ENCODE data around the gene ATP10A. TPM values are rescaled to one million over a fixed set of nuclear protein-coding genes. Genes with fewer than 3 reads are reported as not detected.

Gene ATP10A
- polyA plus RNA-seq, 1 of the 3 experiments (the other 2 are of a cell fraction), result not detected

DNA sequence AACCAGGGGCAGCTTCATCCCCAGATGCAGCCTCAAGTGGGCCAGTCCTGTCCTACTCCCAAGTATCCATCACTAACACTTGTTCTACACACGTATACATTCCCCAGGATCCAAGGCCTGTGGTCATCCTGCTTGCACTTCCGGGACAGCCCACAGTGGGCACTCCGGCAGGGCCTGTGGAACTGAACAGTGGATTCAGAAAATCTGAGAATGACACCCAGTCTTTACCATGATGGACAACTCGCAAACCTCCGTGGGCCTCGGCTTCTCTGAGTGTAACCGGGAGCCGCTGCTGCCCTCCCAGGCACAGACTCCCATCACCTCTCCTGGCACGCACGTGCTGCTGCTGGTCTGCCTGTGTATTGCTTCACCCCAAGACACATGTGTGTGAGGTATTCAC is 59.6 kb downstream of the ATP10A start:
- DNase-seq, result no peak

DNA sequence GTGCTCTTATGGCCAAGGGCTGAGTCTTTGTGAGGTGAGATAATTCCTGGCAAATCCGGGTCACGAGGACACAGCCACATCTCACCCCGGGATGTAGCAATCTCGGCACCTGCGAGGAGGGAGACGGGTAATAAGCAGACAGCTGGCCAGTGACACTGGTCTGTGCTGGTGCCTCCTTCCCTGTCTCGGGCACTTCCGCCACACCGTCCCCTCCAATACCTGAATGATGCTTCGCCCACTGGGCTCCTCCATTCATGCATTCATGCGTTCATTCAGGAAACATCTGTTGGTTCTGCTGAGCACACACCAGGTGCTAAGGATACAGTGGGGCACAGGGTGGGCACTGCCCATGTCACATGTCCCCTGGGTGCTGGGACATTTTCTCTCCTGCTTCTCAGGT is 60.1 kb downstream of the ATP10A start:
- no peak overlapping the region for H3K4me2 ChIP-seq
- H3K4me3 ChIP-seq (ENCODE audit: low read depth in 2 of 2, low read length in 1 of 2), result no peak overlapping the region
- no peak overlapping the region for H3K27ac ChIP-seq (ENCODE audit: low read depth in 2 of 2, low read length in 1 of 2)
- H3K27me3 ChIP-seq (ENCODE audit: insufficient read depth), result no peaks in the 10 kb centered on the region
- no peak for DNase-seq
- H3F3A ChIP-seq (replicated peaks; ENCODE audit: insufficient read depth), result no peaks in the 10 kb centered on the region
- CTCF ChIA-PET, result no interaction called here
- 78% methylated on average over 5 of the region's 11 CpGs for WGBS (ENCODE audit: low lambda C conversion rate)
- H3K9me2 ChIP-seq, result no peaks in the 10 kb centered on the region
- no peak overlapping the region for H2AFZ ChIP-seq (ENCODE audit: low read depth)
- peaks cover 0 to 14% of the 10 kb centered on the region in 2 experiments; a peak in 1 of 4 replicates for H3K4me1 ChIP-seq (ENCODE audit: control insufficient read depth in 1 of 2, insufficient read depth in 2 of 2, low read depth in 1 of 2, low read length in 1 of 2)
- no peaks in the 10 kb centered on the region for H4K20me1 ChIP-seq (ENCODE audit: insufficient read depth)
- no peaks in the 10 kb centered on the region for H3K36me3 ChIP-seq (replicated peaks in 1 of 2; ENCODE audit: control insufficient read depth in 1 of 2, insufficient read depth in 2 of 2, low read length in 1 of 2)
- no peak for TF ChIP-seq GABPA (IDR thresholded peaks at IDR 0.05; ENCODE audit: low read depth)
- no peak for TF ChIP-seq EP300 (IDR thresholded peaks at IDR 0.05; ENCODE audit: borderline replicate concordance in 1 of 2, low read depth in 1 of 2, low read length in 1 of 2)
- POLR2A ChIA-PET, result no interaction called here
- H3K9ac ChIP-seq, result no peak overlapping the region
- H3K79me2 ChIP-seq (ENCODE audit: insufficient read depth), result no peaks in the 10 kb centered on the region
- H3K9me3 ChIP-seq, result no peaks in the 10 kb centered on the region

More for the DNA sequence above, 59.6 kb downstream of the ATP10A start:
- H3F3A ChIP-seq (replicated peaks; ENCODE audit: insufficient read depth), result no peaks in the 10 kb centered on the region
- H3K9ac ChIP-seq, result no peak overlapping the region
- peaks cover 0 to 8% of the 10 kb centered on the region in 2 experiments; a peak in 1 of 4 replicates for H3K4me1 ChIP-seq (ENCODE audit: control insufficient read depth in 1 of 2, insufficient read depth in 2 of 2, low read depth in 1 of 2, low read length in 1 of 2)
- H3K4me3 ChIP-seq (ENCODE audit: low read depth in 2 of 2, low read length in 1 of 2), result no peak overlapping the region
- H3K4me2 ChIP-seq, result no peak overlapping the region
- no peaks in the 10 kb centered on the region for H4K20me1 ChIP-seq (ENCODE audit: insufficient read depth)
- H2AFZ ChIP-seq (ENCODE audit: low read depth), result no peak overlapping the region
- no peak for TF ChIP-seq JUND (IDR thresholded peaks at IDR 0.05)
- TF ChIP-seq, protein P1, sequence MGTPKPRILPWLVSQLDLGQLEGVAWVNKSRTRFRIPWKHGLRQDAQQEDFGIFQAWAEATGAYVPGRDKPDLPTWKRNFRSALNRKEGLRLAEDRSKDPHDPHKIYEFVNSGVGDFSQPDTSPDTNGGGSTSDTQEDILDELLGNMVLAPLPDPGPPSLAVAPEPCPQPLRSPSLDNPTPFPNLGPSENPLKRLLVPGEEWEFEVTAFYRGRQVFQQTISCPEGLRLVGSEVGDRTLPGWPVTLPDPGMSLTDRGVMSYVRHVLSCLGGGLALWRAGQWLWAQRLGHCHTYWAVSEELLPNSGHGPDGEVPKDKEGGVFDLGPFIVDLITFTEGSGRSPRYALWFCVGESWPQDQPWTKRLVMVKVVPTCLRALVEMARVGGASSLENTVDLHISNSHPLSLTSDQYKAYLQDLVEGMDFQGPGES (IDR thresholded peaks at IDR 0.05; ENCODE audit: low read depth, low read length), result no peak
- TF ChIP-seq, protein P2, sequence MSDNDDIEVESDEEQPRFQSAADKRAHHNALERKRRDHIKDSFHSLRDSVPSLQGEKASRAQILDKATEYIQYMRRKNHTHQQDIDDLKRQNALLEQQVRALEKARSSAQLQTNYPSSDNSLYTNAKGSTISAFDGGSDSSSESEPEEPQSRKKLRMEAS (IDR thresholded peaks at IDR 0.05; ENCODE audit: low read depth), result no peak
- TF ChIP-seq, protein P3, sequence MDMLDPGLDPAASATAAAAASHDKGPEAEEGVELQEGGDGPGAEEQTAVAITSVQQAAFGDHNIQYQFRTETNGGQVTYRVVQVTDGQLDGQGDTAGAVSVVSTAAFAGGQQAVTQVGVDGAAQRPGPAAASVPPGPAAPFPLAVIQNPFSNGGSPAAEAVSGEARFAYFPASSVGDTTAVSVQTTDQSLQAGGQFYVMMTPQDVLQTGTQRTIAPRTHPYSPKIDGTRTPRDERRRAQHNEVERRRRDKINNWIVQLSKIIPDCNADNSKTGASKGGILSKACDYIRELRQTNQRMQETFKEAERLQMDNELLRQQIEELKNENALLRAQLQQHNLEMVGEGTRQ (IDR thresholded peaks at IDR 0.05; ENCODE audit: borderline replicate concordance, low read depth, low read length), result no peak
- H3K9me3 ChIP-seq, result no peaks in the 10 kb centered on the region
- CTCF ChIA-PET, result no interaction called here
- H3K9me2 ChIP-seq, result no peaks in the 10 kb centered on the region
- H3K79me2 ChIP-seq (ENCODE audit: insufficient read depth), result no peaks in the 10 kb centered on the region
- H3K36me3 ChIP-seq (replicated peaks in 1 of 2; ENCODE audit: control insufficient read depth in 1 of 2, insufficient read depth in 2 of 2, low read length in 1 of 2), result no peaks in the 10 kb centered on the region
- 62% methylated on average over 7 of the region's 10 CpGs for WGBS (ENCODE audit: low lambda C conversion rate)
- POLR2A ChIA-PET, result no interaction called here
- H3K27me3 ChIP-seq (ENCODE audit: insufficient read depth), result no peaks in the 10 kb centered on the region
- no peak overlapping the region for H3K27ac ChIP-seq (ENCODE audit: low read depth in 2 of 2, low read length in 1 of 2)

DNA sequence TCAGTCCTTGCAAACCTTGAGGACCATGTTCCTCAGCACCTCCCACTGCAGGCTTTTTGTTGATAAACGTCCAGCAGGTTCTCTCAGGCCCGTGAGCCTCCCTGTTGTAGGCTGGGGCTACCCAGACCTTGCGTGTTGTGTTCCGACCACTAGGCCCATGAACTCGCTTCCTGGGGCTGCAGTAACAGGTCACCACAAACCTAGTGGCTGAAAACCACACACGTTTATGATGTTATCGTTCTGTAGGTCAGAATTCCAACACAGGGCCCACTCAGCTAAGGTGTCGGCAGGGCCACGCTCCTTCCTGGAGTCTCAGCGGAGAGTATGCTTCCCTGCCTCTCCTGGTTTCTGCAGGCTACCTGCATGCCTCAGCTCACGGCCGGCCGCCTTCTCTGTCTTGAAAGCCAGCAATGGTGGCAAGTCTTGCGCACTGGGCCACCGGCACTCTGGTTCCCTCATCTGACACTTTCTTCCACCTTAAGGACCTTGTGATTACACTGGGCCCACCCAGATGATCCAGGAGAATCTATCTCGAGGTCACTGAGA is 60.8 kb downstream of the ATP10A start:
- H3K27ac ChIP-seq (ENCODE audit: low read depth in 2 of 2, low read length in 1 of 2), result no peak overlapping the region
- H3K9me3 ChIP-seq, result no peaks in the 10 kb centered on the region
- no peak overlapping the region for H3K4me2 ChIP-seq
- no peaks in the 10 kb centered on the region for H3K36me3 ChIP-seq (replicated peaks in 1 of 2; ENCODE audit: control insufficient read depth in 1 of 2, insufficient read depth in 2 of 2, low read length in 1 of 2)
- no peaks in the 10 kb centered on the region for H3F3A ChIP-seq (replicated peaks; ENCODE audit: insufficient read depth)
- no peak overlapping the region for H3K9ac ChIP-seq
- no peak overlapping the region for H2AFZ ChIP-seq (ENCODE audit: low read depth)
- H3K4me3 ChIP-seq (ENCODE audit: low read depth in 2 of 2, low read length in 1 of 2), result no peak overlapping the region
- H4K20me1 ChIP-seq (ENCODE audit: insufficient read depth), result no peaks in the 10 kb centered on the region
- WGBS (ENCODE audit: low lambda C conversion rate), result 53% methylated on average over 6 of the region's 16 CpGs
- H3K27me3 ChIP-seq (ENCODE audit: insufficient read depth), result no peaks in the 10 kb centered on the region
- CTCF ChIA-PET, result no interaction called here
- H3K9me2 ChIP-seq, result no peaks in the 10 kb centered on the region
- no peaks in the 10 kb centered on the region for H3K79me2 ChIP-seq (ENCODE audit: insufficient read depth)
- H3K4me1 ChIP-seq (ENCODE audit: control insufficient read depth in 1 of 2, insufficient read depth in 2 of 2, low read depth in 1 of 2, low read length in 1 of 2), result peaks cover 0 to 20% of the 10 kb centered on the region in 2 experiments; a peak in 2 of 4 replicates
- DNase-seq, result no peak
- POLR2A ChIA-PET, result no interaction called here
- TF ChIP-seq EZH2phosphoT487 (IDR thresholded peaks at IDR 0.05; ENCODE audit: borderline replicate concordance, low read depth), result no peak
- TF ChIP-seq, protein P4, sequence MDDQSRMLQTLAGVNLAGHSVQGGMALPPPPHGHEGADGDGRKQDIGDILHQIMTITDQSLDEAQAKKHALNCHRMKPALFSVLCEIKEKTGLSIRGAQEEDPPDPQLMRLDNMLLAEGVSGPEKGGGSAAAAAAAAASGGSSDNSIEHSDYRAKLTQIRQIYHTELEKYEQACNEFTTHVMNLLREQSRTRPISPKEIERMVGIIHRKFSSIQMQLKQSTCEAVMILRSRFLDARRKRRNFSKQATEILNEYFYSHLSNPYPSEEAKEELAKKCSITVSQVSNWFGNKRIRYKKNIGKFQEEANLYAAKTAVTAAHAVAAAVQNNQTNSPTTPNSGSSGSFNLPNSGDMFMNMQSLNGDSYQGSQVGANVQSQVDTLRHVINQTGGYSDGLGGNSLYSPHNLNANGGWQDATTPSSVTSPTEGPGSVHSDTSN (IDR thresholded peaks at IDR 0.05), result no peak
- no peak for TF ChIP-seq EP300 (IDR thresholded peaks at IDR 0.05; ENCODE audit: borderline replicate concordance in 1 of 2, low read depth in 1 of 2, low read length in 1 of 2)
- TF ChIP-seq GABPA (IDR thresholded peaks at IDR 0.05; ENCODE audit: low read depth), result no peak
- TF ChIP-seq, protein P5, sequence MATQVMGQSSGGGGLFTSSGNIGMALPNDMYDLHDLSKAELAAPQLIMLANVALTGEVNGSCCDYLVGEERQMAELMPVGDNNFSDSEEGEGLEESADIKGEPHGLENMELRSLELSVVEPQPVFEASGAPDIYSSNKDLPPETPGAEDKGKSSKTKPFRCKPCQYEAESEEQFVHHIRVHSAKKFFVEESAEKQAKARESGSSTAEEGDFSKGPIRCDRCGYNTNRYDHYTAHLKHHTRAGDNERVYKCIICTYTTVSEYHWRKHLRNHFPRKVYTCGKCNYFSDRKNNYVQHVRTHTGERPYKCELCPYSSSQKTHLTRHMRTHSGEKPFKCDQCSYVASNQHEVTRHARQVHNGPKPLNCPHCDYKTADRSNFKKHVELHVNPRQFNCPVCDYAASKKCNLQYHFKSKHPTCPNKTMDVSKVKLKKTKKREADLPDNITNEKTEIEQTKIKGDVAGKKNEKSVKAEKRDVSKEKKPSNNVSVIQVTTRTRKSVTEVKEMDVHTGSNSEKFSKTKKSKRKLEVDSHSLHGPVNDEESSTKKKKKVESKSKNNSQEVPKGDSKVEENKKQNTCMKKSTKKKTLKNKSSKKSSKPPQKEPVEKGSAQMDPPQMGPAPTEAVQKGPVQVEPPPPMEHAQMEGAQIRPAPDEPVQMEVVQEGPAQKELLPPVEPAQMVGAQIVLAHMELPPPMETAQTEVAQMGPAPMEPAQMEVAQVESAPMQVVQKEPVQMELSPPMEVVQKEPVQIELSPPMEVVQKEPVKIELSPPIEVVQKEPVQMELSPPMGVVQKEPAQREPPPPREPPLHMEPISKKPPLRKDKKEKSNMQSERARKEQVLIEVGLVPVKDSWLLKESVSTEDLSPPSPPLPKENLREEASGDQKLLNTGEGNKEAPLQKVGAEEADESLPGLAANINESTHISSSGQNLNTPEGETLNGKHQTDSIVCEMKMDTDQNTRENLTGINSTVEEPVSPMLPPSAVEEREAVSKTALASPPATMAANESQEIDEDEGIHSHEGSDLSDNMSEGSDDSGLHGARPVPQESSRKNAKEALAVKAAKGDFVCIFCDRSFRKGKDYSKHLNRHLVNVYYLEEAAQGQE (IDR thresholded peaks at IDR 0.05; ENCODE audit: low read depth, low read length), result no peak
- no peak for TF ChIP-seq YY1 (IDR thresholded peaks at IDR 0.05; ENCODE audit: low read depth)
- TF ChIP-seq FOXM1 (IDR thresholded peaks at IDR 0.05; ENCODE audit: low read depth), result no peak
- TF ChIP-seq RCOR1 (IDR thresholded peaks at IDR 0.05; ENCODE audit: low read length), result no peak
- TF ChIP-seq FOXJ3 (CRISPR knock-in tag; IDR thresholded peaks at IDR 0.05), result no peak
